GM21786 (cell line): ENCODE data around the gene CCR5AS.

Source experiments
- ATAC-seq: cut with Tn5 transposase; IDR thresholded peaks from one replicate; pipeline ENCODE4 v1.9.1; 2021; ENCODE audit not compliant: unreplicated experiment

CCR5AS gene

DNA sequence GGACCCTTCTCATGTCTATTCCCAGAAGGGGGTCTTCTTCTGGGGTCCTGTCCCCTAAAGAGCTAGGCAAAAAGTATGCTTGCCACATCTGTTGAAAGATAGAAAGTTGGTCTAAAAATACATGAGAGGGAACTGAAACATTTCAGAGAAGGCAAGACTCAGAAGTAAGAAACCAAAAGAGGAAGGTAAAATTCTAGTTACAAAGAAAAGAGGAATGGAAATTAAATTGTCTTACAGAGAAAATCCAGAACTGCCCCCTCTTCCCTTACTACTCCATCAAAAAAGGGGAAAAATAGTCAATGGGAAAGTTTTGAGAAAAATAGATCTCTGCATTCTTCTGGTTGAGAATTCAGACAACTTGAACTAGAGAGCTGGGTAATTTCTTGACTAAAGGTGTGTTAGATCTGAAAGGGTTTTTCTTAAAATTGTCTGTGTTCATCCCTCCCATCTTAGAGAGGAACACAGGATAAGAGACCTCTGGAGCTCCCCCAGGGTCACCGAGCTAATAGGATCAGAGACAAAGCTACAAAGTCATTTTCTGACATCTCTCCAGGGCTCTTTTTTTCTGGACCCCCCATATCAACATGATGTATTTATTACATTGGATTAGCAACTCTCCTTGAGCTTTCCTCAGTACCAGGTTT, 85.3 kb downstream of the CCR5AS start:
- no peak for ATAC-seq

DNA sequence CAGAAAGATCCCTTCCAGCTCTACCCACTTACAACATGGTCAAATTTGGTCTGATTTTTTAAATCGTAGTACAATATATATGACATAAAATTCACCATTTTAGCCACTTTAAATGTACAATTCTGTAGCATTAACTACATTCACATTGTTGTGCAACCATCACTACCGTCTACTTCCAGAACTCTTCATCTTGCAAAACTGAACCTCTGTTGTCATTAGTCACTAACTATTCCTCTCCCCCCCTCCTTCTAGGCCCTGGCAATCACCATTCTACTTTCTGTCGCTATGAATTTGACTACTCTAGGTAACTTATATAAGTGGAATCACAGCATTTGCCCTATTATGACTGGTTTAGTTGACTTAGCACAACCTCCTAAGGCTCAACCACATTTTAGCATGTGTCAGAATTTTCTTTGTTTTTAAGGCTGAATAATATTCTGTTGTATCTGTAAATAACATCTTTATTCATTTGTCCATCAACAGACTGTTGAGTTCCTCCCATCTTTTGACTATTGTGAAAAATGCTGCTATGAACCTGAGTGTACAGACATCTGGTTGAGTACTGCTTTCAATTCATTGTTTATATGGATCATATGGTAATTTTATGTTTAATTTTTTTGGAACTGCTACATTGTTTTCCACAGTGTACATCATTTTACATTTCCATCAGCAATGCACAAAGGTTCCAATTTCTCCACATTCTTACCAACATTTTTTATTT, 88.5 kb downstream of the CCR5AS start:
- no peak for ATAC-seq

- no peak for ATAC-seq
These were observed 90.7 kb downstream of the CCR5AS start for GRCh38 chr3:46316206-46316605.

DNA sequence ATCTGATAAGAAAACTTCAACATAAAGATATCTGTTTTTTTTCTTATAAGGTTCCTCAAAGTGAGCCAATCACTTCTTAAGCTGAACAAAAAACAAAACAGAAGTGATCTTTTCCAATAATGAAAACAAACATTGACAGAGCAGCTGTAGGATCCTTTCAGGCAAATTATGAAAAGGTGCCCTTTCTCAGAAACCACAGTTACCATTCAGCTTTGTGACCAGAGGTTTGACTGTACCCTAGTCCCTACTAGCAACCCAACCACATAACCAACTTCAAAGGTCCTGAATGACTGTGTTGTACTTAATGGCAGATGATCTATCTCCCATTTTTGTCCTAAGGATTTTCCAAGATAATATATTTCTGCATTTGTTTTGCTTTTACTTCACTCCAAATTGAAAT, 92.3 kb downstream of the CCR5AS start:
- ATAC-seq, result no peak
